GM19193 (cell line): Measurements from ENCODE around the gene COX20.

ENCODE experiments used
- POLR2A ChIP-seq: IDR thresholded peaks from 4 replicates; pipeline ENCODE4 v1.6.1; 2011; ENCODE audit not compliant: insufficient read depth, insufficient read length; ENCODE audit errors: extremely low read depth

Gene COX20

GRCh38 chr1:244860914-244861610 is 25.6 kb downstream of the COX20 start:
- TF ChIP-seq POLR2A = no peak

GRCh38 chr1:244861683-244862082 is 26.2 kb downstream of the COX20 start:
- TF ChIP-seq POLR2A = no peak

GRCh38 chr1:244862354-244862698 is 26.9 kb downstream of the COX20 start:
- TF ChIP-seq POLR2A = no peak

- TF ChIP-seq POLR2A = peak; percentile 70
These were observed 27.4 kb downstream of the COX20 start for GRCh38 chr1:244862699-244863490.

- peak; percentile 55 for TF ChIP-seq POLR2A
These were observed 28.2 kb downstream of the COX20 start for GRCh38 chr1:244863491-244864252.

- TF ChIP-seq POLR2A = peak; percentile 95
These were observed 29.0 kb downstream of the COX20 start, which contains the start of gene HNRNPU for GRCh38 chr1:244864253-244865027. TSS of gene HNRNPU (minus strand) at chr1:244864543. CDS start at chr1:244864307, 236 bp downstream.

- TF ChIP-seq POLR2A = no peak
These were observed 29.5 kb downstream of the COX20 start for GRCh38 chr1:244865028-244865371.

GRCh38 chr1:244865820-244866219 is 30.4 kb downstream of the COX20 start:
- TF ChIP-seq POLR2A = no peak

GRCh38 chr1:244866355-244866754 is 30.9 kb downstream of the COX20 start:
- no peak for TF ChIP-seq POLR2A

- no peak for TF ChIP-seq POLR2A
These were observed 33.3 kb downstream of the COX20 start for GRCh38 chr1:244868484-244869363.

GRCh38 chr1:244869364-244869827 is 33.9 kb downstream of the COX20 start:
- no peak for TF ChIP-seq POLR2A

- no peak for TF ChIP-seq POLR2A
These were observed 34.5 kb downstream of the COX20 start for GRCh38 chr1:244869950-244870349.

- no peak for TF ChIP-seq POLR2A
These were observed 39.6 kb downstream of the COX20 start for GRCh38 chr1:244874974-244875579.
